Stimulated activated CD4-positive, alpha-beta T cell treated with anti-CD3 and anti-CD28 coated beads, TNF-alpha, amount 100 ng/mL, for 24 hours (primary cell): Measurements from ENCODE around the gene PREX1.

Experiments
- DNase-seq, 3 experiments: peaks; one replicate each; pipeline ENCODE4 v3.0.0-alpha.2; 2020; ENCODE audit warnings: low read depth in 3 of 3

The PREX1 gene

GRCh38 chr20:48826069-48826468 is 1.7 kb downstream of the PREX1 start:
- no peak for DNase-seq

- DNase-seq, result no peak
Measured at GRCh38 chr20:48825566-48825920, 2.3 kb downstream of the PREX1 start.

GRCh38 chr20:48824830-48825565 is 2.8 kb downstream of the PREX1 start:
- no peak for DNase-seq

GRCh38 chr20:48823960-48824498 is 3.8 kb downstream of the PREX1 start:
- DNase-seq, result peak; percentile 40 to 63 (median 51)

GRCh38 chr20:48823476-48823875 is 4.3 kb downstream of the PREX1 start:
- DNase-seq, result no peak

- DNase-seq, result no peak
Measured at GRCh38 chr20:48822879-48823385, 4.9 kb downstream of the PREX1 start.

GRCh38 chr20:48822178-48822577 is 5.6 kb downstream of the PREX1 start:
- no peak for DNase-seq

GRCh38 chr20:48821261-48821920 is 6.4 kb downstream of the PREX1 start:
- no peak for DNase-seq

- no peak for DNase-seq
Measured at GRCh38 chr20:48820649-48820973, 7.2 kb downstream of the PREX1 start.

GRCh38 chr20:48819821-48820648 is 7.8 kb downstream of the PREX1 start:
- DNase-seq, result no peak

- DNase-seq, result no peak
Measured at GRCh38 chr20:48819089-48819488, 8.7 kb downstream of the PREX1 start.

- no peak for DNase-seq
Measured at GRCh38 chr20:48818481-48818987, 9.3 kb downstream of the PREX1 start.

- DNase-seq, result no peak
Measured at GRCh38 chr20:48818031-48818370, 9.8 kb downstream of the PREX1 start.

- no peak for DNase-seq
Measured at GRCh38 chr20:48817367-48818030, 10.3 kb downstream of the PREX1 start.

- no peak for DNase-seq
Measured at GRCh38 chr20:48816282-48817205, 11.3 kb downstream of the PREX1 start.

GRCh38 chr20:48815537-48815936 is 12.3 kb downstream of the PREX1 start:
- DNase-seq, result no peak

GRCh38 chr20:48814633-48815032 is 13.2 kb downstream of the PREX1 start:
- no peak for DNase-seq

GRCh38 chr20:48813930-48814546 is 13.8 kb downstream of the PREX1 start:
- no peak for DNase-seq

- DNase-seq, result no peak
Measured at GRCh38 chr20:48813446-48813747, 14.4 kb downstream of the PREX1 start.
